ENCODE data around the gene NUP214.
"Not testable (repeated sequence)": the region's sequence is repeated elsewhere in the genome, so short reads cannot be mapped to it uniquely, and the experiment has no call there.

NUP214 gene

DNA sequence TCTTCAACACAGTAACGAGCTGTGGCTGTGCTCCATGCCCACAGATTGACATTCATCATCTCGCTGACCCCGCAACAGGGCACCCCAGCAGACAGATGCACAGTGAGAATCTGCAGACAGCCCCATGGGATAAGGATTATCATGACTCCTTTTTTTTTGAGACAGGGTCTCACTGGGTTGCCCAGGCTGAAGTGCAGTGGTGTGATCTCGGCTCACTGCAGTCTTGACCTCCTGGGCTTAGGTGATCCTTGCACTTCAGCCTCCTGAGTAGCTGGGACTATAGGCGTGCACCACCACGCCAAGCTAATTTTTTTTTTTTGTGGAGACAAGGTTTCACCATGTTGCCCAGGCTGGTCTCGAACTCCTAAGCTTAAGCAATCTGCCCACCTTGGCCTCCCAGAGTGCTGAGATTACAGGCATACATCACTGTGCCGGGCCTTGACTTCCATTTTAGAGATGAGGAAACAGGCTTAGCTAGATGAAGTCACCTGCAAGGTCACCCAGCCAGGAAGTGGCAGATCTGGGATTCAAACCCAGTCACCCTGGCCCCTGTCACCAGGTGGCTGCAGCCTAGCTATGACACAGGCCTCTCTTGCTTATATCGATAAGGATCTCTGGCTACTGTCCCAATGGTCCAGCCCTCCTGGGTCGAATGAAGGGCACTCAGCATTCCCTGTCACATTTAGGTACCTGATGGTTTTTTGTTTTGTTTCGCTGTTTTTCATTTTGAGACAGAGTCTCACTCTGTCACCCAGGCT lies 24.0 kb upstream of the NUP214 start:
- intact Hi-C loops (cut with micrococcal nuclease): no loop called here
- H3K4me3 Mint-ChIP-seq: no peak overlapping the region
- H3K9me3 Mint-ChIP-seq: no peaks in the 10 kb centered on the region
- no peaks in the 10 kb centered on the region for H3K4me1 Mint-ChIP-seq (ENCODE audit: low read depth)
- no peak overlapping the region for H3K27ac Mint-ChIP-seq
- H3K27me3 Mint-ChIP-seq: peaks cover 19% of the 10 kb centered on the region
- H3K36me3 Mint-ChIP-seq (ENCODE audit: low read depth): no peaks in the 10 kb centered on the region

DNA sequence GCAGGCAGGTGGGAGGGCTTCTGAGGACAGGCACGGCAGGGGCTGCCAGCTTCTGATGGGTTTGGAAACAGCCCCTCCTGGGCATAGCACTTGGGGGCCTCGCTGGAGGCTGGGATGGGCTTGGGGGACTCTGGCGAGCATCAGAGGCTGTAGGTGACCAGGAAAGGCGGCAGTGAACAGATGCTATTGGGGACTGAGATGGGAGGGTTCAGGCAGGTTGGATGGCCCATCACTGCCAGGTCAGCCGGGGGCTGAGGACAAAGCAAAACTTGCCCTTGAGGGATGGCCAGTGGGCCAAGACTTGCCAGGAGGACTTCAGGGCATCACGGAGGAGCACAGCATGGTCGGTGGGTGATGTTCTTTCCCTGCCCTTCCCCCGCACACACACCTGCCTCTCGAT lies 22.4 kb upstream of the NUP214 start:
- Mint-ChIP-seq H3K4me1 (ENCODE audit: low read depth) (no peaks in the 10 kb centered on the region), H3K4me3 (no peak overlapping the region), H3K36me3 (ENCODE audit: low read depth) (no peaks in the 10 kb centered on the region), H3K9me3 (no peaks in the 10 kb centered on the region), H3K27ac (no peak overlapping the region), H3K27me3 (peaks cover 5% of the 10 kb centered on the region)
- intact Hi-C loops (cut with micrococcal nuclease): no loop called here

DNA sequence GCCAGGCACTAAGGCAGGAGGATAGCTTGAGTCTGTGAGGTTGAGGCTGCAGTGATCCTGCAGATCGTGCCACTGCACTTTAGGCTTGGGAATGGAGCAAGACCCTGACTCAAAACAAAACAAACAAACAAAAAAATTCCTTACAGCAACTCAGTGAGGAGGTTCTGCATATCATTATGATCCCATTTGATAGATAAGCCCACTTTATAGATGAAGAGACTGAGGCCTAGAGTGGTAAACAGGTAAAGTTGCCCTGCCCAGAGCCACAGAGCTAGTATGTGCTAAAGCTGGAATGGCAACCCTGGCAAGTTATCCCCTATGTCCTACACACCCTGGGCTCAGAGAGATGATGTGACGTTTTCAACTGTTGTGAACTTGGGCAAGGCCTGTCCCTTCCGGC lies 21.9 kb upstream of the NUP214 start:
- H3K4me3 Mint-ChIP-seq: no peak overlapping the region
- no peaks in the 10 kb centered on the region for H3K4me1 Mint-ChIP-seq (ENCODE audit: low read depth)
- H3K27ac Mint-ChIP-seq: no peak overlapping the region
- H3K9me3 Mint-ChIP-seq: no peaks in the 10 kb centered on the region
- intact Hi-C loops (cut with micrococcal nuclease): no loop called here
- H3K27me3 Mint-ChIP-seq: peaks cover 2% of the 10 kb centered on the region
- no peaks in the 10 kb centered on the region for H3K36me3 Mint-ChIP-seq (ENCODE audit: low read depth)

DNA sequence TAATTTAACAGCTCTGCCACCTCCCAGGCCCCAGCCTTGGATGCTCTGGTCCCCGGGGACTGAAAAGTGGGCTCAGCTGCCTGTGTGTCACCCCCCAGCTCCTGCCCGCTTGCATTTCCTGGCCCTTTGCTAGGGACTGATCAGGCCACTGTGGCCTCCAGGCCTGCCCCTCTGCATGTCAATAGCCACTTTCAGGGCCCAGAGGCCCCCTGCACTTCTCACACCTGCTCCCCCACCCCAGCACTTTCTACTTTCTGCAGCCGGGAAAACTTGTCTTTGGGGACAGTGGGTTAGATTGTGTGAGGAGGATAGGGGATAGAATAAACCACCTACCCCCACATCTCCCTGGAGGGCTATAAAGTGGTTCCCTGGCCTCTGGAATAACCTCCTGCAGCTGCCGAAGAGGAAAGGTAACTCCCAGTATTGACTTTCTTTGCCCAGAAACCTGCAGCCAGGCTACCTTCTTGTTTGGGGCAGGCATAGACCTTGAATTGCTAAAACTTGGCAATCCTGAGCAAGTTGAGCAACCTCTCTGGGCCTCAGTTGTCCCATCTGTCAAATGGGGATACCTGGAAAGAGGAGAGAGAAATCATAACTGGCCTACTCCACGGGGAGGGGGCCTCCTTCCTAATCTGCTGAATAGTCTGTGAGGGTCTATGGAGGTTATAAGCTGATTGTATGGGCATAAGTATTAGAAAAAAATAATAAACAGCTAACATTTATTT lies 21.2 kb upstream of the NUP214 start:
- Mint-ChIP-seq H3K36me3 (ENCODE audit: low read depth) (no peaks in the 10 kb centered on the region), H3K9me3 (no peaks in the 10 kb centered on the region), H3K4me3 (no peak overlapping the region), H3K27ac (no peak overlapping the region), H3K27me3 (no peaks in the 10 kb centered on the region), H3K4me1 (ENCODE audit: low read depth) (no peaks in the 10 kb centered on the region)
- intact Hi-C loops (cut with micrococcal nuclease): no loop called here

DNA sequence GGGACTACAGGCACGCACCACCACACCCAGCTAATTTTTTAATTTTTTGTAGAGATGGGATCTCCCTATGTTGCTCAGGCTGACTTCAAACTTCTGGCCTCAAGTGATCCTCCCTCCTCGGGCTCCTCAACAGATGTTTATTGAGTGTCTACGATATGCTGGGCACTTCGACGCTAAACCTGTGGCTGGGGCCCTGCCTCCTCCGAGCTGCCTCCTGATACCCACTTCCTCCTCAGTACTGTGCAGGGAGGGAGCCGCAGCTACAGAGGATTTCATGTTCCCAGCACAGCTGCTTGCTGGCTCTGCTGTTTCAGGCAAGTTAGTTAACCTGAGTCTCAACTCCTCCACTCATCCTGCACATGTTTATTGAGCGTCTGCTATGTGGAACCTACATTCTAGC lies 19.4 kb upstream of the NUP214 start:
- no peak overlapping the region for H3K27ac Mint-ChIP-seq
- no peaks in the 10 kb centered on the region for H3K4me1 Mint-ChIP-seq (ENCODE audit: low read depth)
- no peaks in the 10 kb centered on the region for H3K36me3 Mint-ChIP-seq (ENCODE audit: low read depth)
- no peaks in the 10 kb centered on the region for H3K9me3 Mint-ChIP-seq
- no peaks in the 10 kb centered on the region for H3K27me3 Mint-ChIP-seq
- intact Hi-C loops (cut with micrococcal nuclease): no loop called here
- H3K4me3 Mint-ChIP-seq: no peak overlapping the region

DNA sequence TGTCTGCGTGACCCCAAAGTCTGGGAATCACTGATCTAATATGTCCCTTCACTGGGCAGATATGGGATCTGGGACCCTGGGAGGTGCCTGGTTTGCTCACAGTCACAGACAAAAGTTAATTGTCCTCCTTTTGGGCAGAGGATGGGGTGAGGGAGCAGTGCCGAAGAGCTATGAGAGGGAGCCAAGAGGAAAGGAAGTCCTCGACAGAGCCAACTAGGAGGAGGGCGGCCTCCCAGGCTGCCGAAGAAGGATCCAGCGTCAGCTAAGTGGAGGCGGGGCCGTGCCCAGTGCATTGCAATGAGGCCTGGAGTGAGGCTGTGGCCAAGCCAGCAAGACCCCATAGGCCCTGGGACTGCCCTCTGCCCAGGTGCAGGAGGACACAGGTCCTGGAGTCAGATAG lies 17.6 kb upstream of the NUP214 start:
- no peak overlapping the region for H3K27ac Mint-ChIP-seq
- H3K4me1 Mint-ChIP-seq (ENCODE audit: low read depth): no peaks in the 10 kb centered on the region
- intact Hi-C loops (cut with micrococcal nuclease): no loop called here
- H3K27me3 Mint-ChIP-seq: no peaks in the 10 kb centered on the region
- H3K4me3 Mint-ChIP-seq: no peak overlapping the region
- no peaks in the 10 kb centered on the region for H3K9me3 Mint-ChIP-seq
- no peaks in the 10 kb centered on the region for H3K36me3 Mint-ChIP-seq (ENCODE audit: low read depth)

DNA sequence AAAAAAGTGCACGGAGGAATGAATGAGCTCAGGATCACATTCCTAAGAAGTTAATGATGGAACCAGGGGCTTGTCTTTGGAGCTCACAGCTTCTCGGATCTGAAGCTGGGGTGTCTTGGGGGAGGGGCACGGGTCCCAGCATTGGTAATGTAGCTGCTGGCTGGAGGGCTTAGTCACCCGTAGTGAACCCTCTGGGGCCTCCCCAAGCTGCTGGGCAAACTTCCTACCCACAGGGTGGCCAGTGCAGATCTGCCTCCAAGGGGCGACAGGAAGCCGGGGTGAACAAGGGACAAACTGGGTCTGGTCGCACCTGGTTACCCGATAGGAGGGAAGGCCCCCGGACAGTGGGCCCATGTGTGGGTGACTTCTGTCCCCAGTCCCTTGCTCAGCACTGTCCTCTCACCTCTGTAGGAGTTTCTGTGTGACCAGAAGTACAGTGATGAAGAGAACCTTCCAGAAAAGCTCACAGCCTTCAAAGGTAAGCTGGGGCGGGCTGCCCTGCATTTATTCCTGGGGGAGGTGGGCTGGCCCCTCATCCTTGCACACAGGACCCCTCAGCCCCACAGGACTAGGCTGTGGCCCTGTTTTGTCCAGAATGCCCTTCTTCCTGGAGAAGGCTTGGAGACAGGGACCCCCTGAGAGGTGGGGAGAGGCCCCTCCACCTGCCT lies 14.1 kb upstream of the NUP214 start:
- no peak overlapping the region for H3K27ac Mint-ChIP-seq
- H3K36me3 Mint-ChIP-seq (ENCODE audit: low read depth): no peaks in the 10 kb centered on the region
- H3K27me3 Mint-ChIP-seq: no peaks in the 10 kb centered on the region
- no peak overlapping the region for H3K4me3 Mint-ChIP-seq
- intact Hi-C loops (cut with micrococcal nuclease): no loop called here
- H3K4me1 Mint-ChIP-seq (ENCODE audit: low read depth): no peaks in the 10 kb centered on the region
- no peaks in the 10 kb centered on the region for H3K9me3 Mint-ChIP-seq

DNA sequence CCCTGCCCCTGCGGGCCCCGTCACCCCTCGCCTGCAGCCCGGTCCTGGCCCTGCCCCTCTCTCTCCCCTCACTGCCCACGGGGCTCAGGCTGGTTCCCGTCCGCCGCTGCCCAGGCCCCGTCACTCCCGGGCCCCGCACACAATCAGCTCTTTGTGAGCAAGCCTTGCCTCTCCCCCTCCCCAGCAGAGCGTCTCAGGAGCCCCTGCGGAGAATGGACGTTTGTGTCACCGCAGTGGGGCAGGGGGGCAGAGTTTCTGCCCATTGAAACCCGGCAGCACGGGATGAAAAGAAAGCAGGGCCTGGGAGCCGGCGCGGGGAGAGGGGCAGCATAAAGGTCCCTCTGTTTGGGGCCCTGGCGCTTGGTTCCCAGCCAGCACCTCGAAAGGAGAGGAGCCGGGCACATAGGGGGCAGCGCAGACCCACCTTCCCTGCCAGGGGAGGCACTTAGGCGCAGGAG lies 13.5 kb upstream of the NUP214 start:
- Mint-ChIP-seq H3K9me3 (no peaks in the 10 kb centered on the region), H3K27ac (no peak overlapping the region), H3K27me3 (no peaks in the 10 kb centered on the region), H3K4me1 (ENCODE audit: low read depth) (peaks cover 1% of the 10 kb centered on the region), H3K4me3 (no peak overlapping the region), H3K36me3 (ENCODE audit: low read depth) (no peaks in the 10 kb centered on the region)
- intact Hi-C loops (cut with micrococcal nuclease): no loop called here

DNA sequence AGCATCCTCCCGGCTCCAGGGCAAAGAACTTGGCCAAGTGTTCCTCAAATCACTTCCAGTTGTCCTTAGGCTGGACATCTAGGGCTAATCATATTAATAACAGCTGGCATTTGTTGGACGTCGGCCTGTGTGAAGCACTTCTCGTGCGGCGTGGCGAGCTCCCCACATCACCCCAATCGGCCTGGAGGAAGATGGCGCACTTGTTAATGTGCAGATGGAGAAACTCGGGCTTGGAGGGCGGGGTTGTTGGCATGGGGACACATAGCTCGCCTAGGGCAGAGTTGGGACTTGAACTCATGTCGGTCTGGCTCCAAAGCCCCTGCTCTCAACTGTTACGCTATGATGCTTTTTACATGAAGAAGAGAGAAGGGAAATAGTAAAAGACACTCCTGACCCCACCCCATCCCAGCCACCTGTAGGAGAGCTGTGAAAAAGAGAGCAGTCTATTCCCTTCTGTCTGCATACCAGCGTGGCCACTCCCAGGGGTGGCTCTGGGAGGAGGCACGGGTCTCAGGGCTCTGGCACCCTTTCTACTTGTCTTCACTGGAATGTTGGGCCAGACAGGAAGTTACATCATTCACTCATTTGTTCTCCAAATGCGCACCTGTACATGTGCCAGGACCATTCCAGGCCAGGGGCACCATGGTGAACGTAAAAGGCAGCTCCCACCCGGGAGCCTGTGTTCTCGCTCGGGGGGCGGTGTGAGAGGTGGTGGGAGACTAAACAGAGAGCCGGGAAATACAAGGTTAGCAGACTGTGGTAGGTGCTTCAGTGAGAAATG lies 12.8 kb upstream of the NUP214 start:
- intact Hi-C loops (cut with micrococcal nuclease): no loop called here
- H3K4me3 Mint-ChIP-seq: no peak overlapping the region
- peaks cover 4% of the 10 kb centered on the region for H3K27me3 Mint-ChIP-seq
- H3K9me3 Mint-ChIP-seq: no peaks in the 10 kb centered on the region
- H3K4me1 Mint-ChIP-seq (ENCODE audit: low read depth): peaks cover 6% of the 10 kb centered on the region
- H3K27ac Mint-ChIP-seq: no peak overlapping the region
- H3K36me3 Mint-ChIP-seq (ENCODE audit: low read depth): no peaks in the 10 kb centered on the region

DNA sequence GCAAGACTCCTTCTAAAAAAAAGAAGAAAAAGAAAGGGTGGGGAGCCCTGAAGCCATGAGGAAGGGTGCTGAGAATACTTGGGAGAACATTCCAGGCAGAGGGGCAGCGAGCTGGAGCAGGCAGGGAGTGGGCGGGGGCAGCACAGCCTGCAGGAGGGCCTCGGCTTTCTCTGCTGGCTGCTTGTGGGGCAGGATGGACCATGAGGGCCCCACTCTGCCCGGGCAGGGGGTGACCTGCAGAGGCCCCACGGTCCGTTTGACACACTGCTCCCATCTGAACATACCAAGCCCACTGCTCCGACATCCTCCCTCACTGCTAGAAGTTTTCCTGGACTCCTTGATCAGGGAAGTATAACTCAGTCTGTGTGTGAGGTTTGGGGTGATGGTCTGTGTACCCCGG lies 11.7 kb upstream of the NUP214 start:
- H3K9me3 Mint-ChIP-seq: no peaks in the 10 kb centered on the region
- no peak overlapping the region for H3K4me3 Mint-ChIP-seq
- no peak overlapping the region for H3K27ac Mint-ChIP-seq
- peaks cover 6% of the 10 kb centered on the region for H3K4me1 Mint-ChIP-seq (ENCODE audit: low read depth)
- peaks cover 4% of the 10 kb centered on the region for H3K27me3 Mint-ChIP-seq
- intact Hi-C loops (cut with micrococcal nuclease): no loop called here
- no peaks in the 10 kb centered on the region for H3K36me3 Mint-ChIP-seq (ENCODE audit: low read depth)

DNA sequence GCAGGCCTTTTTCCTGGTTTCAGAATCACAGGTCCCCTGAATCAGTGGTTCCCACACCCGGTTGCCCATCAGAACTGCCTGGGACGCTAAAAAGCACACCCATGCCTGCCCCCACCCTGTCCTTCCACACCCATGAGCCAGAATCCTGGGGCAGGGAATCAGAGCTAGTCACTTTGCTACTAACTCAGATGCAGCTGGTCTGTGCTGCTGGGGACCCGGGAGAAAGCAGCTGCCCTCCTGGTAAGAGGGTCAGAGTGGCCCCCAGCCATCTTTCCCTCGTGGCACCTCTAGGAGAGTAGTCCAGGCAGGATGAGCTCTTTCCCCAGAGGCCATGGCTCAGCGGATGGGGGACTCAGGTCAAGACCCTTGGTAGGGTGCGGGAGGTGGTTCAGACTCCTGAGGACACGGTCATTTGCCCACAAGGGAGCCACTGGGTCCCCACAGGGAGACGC lies 11.3 kb upstream of the NUP214 start:
- Mint-ChIP-seq H3K27me3 (peaks cover 4% of the 10 kb centered on the region), H3K4me3 (no peak overlapping the region), H3K36me3 (ENCODE audit: low read depth) (no peaks in the 10 kb centered on the region), H3K9me3 (no peaks in the 10 kb centered on the region), H3K27ac (no peak overlapping the region), H3K4me1 (ENCODE audit: low read depth) (peaks cover 6% of the 10 kb centered on the region)
- intact Hi-C loops (cut with micrococcal nuclease): no loop called here

DNA sequence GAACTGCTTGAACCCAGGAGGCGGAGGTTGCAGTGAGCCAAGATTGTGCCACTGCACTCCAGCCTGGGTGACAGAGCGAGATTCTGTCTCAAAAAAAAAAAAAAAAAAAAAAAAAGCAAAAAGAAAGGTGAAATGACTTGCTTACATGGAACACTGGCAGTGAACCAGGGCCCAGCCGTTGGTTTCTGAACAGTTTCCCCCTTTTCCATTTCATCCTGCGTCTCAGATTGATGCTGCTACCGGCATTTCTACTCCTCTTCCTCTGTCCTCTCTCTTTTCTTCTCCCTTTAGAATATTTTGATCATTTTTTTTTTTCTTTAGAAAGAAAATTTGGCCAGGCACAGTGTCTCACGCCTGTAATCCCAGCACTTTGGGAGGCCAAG lies 10.0 kb upstream of the NUP214 start:
- H3K9me3 Mint-ChIP-seq; H3K4me1 Mint-ChIP-seq (ENCODE audit: low read depth); H3K4me3 Mint-ChIP-seq; intact Hi-C loops (cut with micrococcal nuclease); H3K27ac Mint-ChIP-seq; H3K27me3 Mint-ChIP-seq; H3K36me3 Mint-ChIP-seq (ENCODE audit: low read depth): not testable (repeated sequence)

DNA sequence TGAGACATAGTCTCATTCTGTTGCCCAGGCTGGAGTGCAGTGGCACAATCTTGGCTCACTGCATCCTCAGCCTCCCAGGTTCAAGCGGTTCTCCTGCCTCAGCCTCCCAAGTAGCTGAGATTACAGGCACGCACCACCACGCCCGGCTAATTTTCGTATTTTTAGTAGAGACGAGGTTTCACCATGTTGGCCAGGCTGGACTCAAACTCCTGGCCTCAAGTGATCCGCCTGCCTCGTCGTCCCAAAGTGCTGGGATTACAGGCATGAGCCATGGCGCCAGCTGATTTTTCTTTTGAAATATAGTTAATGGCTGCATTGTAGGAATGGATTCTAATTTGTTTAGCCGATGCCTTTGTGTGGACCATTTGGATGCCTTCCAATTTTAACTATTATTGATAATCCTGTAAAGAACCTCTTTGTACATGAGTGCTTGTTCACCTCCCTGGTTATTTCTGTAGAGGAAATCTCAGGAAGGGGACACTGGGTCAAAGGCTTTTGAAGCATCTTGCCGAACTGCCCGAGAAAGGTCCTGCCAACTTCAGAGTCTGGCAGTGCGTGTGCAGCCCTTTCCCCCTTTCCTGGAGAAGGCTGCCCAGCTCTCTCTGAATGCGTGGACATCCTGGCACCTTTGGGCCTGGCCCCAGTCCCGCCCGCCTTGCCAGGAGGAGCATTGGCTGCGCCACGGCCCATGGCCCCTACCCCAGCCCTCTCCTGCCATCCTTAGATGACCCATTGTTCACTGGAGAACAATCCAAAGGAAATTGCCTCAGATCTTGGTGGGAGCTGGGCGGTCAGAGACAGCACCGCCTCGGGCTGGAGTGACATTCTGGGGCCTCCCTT lies 8.9 kb upstream of the NUP214 start:
- intact Hi-C loops (cut with micrococcal nuclease): no loop called here
- peaks cover 6% of the 10 kb centered on the region for H3K4me1 Mint-ChIP-seq (ENCODE audit: low read depth)

More for the DNA sequence above, 8.9 kb upstream of the NUP214 start:
- Mint-ChIP-seq H3K27ac (no peak overlapping the region), H3K9me3 (no peaks in the 10 kb centered on the region), H3K27me3 (peaks cover 4% of the 10 kb centered on the region), H3K36me3 (ENCODE audit: low read depth) (no peaks in the 10 kb centered on the region), H3K4me3 (no peak overlapping the region)

Measured in dendritic cell treated with granulocyte-macrophage colony-stimulating factor and Interleukin-4, amounts not matched to agents 40 ng/mL and 50 ng/mL, for 4 days (primary cell).